ENCODE results near the gene ANO4.

ANO4 gene

DNA sequence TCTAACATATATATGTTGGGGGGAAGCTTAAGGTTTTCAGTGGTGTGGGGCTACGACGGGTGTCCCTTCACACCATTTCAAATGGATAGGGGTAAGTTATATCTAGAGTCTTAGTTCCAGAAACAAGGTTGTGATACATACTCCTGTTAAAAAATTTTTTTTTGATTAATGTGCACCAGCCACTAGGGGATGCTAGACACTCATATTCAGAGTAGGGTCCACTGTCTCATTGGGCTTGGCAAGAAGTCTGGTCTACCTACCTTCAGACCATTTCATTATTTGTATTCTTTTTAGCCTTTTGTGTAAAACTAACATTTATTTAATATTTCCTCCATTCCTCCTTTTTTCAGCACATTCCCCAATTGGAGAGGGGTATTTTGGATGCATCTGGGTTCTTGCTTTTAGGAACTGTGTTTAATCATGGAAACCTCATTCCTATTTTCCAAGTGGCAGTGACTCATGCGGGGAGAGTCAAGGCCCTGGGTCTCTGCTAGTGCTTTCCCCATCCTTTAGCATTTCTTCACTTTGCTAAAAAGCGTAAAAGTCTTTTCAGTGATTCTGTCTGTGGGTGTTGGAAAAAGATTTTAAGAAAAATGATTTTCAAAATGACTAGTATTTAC, 33.4 kb downstream of the ANO4 start:
- peak; percentile 86 for ATAC-seq
- no peak for TF ChIP-seq RARB (CRISPR knock-in tag; IDR thresholded peaks at IDR 0.05)

DNA sequence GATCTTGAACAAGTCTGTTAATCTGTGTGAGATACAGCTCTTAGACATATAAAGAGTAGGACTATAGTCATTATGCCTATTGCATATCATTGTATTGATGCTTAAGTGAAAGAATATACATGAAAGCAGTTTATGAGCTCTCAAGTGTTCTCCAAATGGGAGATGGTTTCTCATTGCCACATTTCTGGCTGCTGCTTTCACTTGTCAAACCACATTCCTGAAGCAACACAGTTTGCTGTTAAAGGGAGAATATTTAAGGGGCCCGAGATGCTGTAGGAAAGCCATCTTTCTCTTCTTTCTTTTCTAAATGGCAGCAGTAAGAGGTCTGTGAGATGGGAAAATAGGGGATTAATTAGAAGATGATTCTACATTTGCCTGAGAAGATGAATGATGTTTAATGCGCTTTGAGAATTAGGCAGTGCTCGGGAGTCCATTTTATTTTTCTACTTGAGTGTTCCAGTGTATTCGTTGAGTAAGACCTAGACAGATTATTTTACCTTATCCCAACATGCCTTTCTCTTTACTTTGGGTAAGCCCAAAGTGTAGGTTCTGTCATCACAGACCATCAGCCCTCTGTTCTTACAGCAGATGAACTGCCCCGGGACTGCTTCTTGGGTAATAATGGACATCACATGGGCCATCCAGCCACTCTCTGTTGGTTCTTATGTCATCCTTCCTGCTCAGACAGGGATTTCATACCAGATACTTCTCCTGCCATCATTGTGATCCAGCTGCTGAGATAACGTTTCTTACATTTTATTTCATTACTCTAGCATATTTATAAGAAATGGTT, 35.6 kb downstream of the ANO4 start:
- no peak for ATAC-seq
- TF ChIP-seq, protein P1, sequence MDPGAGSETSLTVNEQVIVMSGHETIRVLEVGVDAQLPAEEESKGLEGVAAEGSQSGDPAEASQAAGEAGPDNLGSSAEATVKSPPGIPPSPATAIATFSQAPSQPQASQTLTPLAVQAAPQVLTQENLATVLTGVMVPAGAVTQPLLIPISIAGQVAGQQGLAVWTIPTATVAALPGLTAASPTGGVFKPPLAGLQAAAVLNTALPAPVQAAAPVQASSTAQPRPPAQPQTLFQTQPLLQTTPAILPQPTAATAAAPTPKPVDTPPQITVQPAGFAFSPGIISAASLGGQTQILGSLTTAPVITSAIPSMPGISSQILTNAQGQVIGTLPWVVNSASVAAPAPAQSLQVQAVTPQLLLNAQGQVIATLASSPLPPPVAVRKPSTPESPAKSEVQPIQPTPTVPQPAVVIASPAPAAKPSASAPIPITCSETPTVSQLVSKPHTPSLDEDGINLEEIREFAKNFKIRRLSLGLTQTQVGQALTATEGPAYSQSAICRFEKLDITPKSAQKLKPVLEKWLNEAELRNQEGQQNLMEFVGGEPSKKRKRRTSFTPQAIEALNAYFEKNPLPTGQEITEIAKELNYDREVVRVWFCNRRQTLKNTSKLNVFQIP (CRISPR knock-in tag; IDR thresholded peaks at IDR 0.05; ENCODE audit: borderline replicate concordance, low read depth), result no peak
- no peak for TF ChIP-seq PPARA (CRISPR knock-in tag; IDR thresholded peaks at IDR 0.05; ENCODE audit: borderline replicate concordance)
- no peak for TF ChIP-seq ZNF8 (CRISPR knock-in tag; IDR thresholded peaks at IDR 0.05)
- no peak for TF ChIP-seq ZNF565 (CRISPR knock-in tag; conservative IDR thresholded peaks at IDR 0.05; ENCODE audit: low read depth)
- TF ChIP-seq SNAI2 (CRISPR knock-in tag; IDR thresholded peaks at IDR 0.05), result no peak
- no peak for TF ChIP-seq TOX (CRISPR knock-in tag; IDR thresholded peaks at IDR 0.05; ENCODE audit: borderline replicate concordance)
- TF ChIP-seq, protein P2, sequence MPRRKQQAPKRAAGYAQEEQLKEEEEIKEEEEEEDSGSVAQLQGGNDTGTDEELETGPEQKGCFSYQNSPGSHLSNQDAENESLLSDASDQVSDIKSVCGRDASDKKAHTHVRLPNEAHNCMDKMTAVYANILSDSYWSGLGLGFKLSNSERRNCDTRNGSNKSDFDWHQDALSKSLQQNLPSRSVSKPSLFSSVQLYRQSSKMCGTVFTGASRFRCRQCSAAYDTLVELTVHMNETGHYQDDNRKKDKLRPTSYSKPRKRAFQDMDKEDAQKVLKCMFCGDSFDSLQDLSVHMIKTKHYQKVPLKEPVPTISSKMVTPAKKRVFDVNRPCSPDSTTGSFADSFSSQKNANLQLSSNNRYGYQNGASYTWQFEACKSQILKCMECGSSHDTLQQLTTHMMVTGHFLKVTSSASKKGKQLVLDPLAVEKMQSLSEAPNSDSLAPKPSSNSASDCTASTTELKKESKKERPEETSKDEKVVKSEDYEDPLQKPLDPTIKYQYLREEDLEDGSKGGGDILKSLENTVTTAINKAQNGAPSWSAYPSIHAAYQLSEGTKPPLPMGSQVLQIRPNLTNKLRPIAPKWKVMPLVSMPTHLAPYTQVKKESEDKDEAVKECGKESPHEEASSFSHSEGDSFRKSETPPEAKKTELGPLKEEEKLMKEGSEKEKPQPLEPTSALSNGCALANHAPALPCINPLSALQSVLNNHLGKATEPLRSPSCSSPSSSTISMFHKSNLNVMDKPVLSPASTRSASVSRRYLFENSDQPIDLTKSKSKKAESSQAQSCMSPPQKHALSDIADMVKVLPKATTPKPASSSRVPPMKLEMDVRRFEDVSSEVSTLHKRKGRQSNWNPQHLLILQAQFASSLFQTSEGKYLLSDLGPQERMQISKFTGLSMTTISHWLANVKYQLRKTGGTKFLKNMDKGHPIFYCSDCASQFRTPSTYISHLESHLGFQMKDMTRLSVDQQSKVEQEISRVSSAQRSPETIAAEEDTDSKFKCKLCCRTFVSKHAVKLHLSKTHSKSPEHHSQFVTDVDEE (CRISPR knock-in tag; IDR thresholded peaks at IDR 0.05), result no peak
- TF ChIP-seq TCF4 (CRISPR knock-in tag; IDR thresholded peaks at IDR 0.05; ENCODE audit: borderline replicate concordance), result no peak
- TF ChIP-seq, protein P3, sequence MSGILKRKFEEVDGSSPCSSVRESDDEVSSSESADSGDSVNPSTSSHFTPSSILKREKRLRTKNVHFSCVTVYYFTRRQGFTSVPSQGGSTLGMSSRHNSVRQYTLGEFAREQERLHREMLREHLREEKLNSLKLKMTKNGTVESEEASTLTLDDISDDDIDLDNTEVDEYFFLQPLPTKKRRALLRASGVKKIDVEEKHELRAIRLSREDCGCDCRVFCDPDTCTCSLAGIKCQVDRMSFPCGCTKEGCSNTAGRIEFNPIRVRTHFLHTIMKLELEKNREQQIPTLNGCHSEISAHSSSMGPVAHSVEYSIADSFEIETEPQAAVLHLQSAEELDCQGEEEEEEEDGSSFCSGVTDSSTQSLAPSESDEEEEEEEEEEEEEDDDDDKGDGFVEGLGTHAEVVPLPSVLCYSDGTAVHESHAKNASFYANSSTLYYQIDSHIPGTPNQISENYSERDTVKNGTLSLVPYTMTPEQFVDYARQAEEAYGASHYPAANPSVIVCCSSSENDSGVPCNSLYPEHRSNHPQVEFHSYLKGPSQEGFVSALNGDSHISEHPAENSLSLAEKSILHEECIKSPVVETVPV (CRISPR knock-in tag; IDR thresholded peaks at IDR 0.05), result no peak
- TF ChIP-seq GLIS3 (CRISPR knock-in tag; IDR thresholded peaks at IDR 0.05), result no peak
- TF ChIP-seq OSR1 (CRISPR knock-in tag; IDR thresholded peaks at IDR 0.05), result no peak

DNA sequence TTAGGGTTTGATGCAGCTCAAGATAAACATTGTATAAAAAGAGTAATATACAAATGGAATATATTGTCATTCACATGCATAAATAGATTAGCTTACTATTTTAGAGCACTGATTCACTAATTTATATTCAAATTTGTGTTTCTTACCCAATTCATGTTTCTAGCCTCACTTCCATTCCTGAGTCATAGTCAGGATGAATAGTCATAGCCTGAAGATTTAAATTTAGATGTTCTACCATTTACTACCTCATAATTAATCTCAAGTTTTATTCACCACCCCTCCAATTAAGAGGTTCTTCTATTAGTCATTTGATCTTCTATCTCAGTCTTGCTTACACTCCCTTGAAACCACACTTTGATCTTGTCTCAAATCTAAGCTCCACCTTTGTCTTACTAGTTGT, 38.7 kb downstream of the ANO4 start:
- no peak for ATAC-seq
- TF ChIP-seq ESRRG (CRISPR knock-in tag; IDR thresholded peaks at IDR 0.05) (no peak), GLIS3 (CRISPR knock-in tag; IDR thresholded peaks at IDR 0.05) (no peak), BACH2 (CRISPR knock-in tag; IDR thresholded peaks at IDR 0.05; ENCODE audit: borderline replicate concordance) (no peak), TCF4 (CRISPR knock-in tag; IDR thresholded peaks at IDR 0.05; ENCODE audit: borderline replicate concordance) (no peak), ZFP3 (CRISPR knock-in tag; IDR thresholded peaks at IDR 0.05) (no peak), SNAI2 (CRISPR knock-in tag; IDR thresholded peaks at IDR 0.05) (no peak), OSR1 (CRISPR knock-in tag; IDR thresholded peaks at IDR 0.05) (no peak), ZNF565 (CRISPR knock-in tag; conservative IDR thresholded peaks at IDR 0.05; ENCODE audit: low read depth) (no peak)
- TF ChIP-seq, protein P4, sequence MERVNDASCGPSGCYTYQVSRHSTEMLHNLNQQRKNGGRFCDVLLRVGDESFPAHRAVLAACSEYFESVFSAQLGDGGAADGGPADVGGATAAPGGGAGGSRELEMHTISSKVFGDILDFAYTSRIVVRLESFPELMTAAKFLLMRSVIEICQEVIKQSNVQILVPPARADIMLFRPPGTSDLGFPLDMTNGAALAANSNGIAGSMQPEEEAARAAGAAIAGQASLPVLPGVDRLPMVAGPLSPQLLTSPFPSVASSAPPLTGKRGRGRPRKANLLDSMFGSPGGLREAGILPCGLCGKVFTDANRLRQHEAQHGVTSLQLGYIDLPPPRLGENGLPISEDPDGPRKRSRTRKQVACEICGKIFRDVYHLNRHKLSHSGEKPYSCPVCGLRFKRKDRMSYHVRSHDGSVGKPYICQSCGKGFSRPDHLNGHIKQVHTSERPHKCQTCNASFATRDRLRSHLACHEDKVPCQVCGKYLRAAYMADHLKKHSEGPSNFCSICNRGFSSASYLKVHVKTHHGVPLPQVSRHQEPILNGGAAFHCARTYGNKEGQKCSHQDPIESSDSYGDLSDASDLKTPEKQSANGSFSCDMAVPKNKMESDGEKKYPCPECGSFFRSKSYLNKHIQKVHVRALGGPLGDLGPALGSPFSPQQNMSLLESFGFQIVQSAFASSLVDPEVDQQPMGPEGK (CRISPR knock-in tag; IDR thresholded peaks at IDR 0.05; ENCODE audit: borderline replicate concordance), result no peak
- TF ChIP-seq, protein P1 (CRISPR knock-in tag; IDR thresholded peaks at IDR 0.05; ENCODE audit: borderline replicate concordance, low read depth), result no peak
- TF ChIP-seq, protein P2 (CRISPR knock-in tag; IDR thresholded peaks at IDR 0.05), result no peak
- TF ChIP-seq, protein P5, sequence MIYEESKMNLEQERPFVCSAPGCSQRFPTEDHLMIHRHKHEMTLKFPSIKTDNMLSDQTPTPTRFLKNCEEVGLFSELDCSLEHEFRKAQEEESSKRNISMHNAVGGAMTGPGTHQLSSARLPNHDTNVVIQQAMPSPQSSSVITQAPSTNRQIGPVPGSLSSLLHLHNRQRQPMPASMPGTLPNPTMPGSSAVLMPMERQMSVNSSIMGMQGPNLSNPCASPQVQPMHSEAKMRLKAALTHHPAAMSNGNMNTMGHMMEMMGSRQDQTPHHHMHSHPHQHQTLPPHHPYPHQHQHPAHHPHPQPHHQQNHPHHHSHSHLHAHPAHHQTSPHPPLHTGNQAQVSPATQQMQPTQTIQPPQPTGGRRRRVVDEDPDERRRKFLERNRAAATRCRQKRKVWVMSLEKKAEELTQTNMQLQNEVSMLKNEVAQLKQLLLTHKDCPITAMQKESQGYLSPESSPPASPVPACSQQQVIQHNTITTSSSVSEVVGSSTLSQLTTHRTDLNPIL (CRISPR knock-in tag; IDR thresholded peaks at IDR 0.05; ENCODE audit: low read depth), result no peak
